ENCODE results near the gene KCNQ1.

KCNQ1 gene

DNA sequence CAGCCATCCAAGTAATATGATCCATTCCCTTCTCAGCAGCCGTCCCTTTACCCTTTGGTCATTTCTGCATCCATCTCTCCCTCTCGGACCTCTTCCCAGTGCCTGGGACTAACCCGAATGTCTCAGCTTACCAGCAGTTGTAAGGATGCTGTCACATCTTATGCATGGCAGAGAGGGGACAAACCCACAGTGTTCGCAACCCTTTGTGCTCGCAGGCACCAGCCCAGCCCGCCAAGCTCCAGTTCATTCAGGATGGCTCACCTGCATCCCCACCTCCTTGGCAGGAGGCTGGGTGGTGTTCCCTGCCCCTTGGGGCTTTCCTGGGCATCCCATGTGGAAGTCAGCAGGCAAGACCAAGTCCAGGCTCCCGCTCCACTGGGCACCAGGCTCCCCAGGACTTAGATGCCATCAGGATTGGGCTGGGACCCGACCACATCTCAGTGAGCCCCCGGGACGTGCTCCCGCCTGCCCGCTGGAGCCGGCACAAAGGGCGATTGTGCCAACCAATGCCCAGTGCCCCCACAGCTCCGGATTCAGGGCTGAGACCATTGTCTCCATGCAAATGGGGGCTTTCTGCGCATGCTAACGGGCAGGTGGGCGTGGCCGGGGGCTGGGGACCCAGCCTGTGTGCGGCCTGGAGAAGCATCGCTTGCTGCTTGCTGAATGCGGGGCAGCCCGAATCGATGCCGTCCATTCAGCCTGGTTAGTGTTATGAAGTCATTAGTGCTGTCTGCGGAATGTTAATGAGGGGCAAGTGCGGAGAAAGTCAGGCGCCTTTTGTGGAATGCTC, 146.4 kb downstream of the KCNQ1 start:
- no peak overlapping the region for H3K4me3 ChIP-seq (ENCODE audit: low read length in 2 of 2)
- H3K27me3 ChIP-seq (ENCODE audit: control insufficient read depth in 1 of 2, insufficient read depth in 2 of 2, low read length in 2 of 2): no peaks in the 10 kb centered on the region
- H3K9me3 ChIP-seq (ENCODE audit: control insufficient read depth in 2 of 2, low read length in 2 of 2): no peaks in the 10 kb centered on the region
- H3K36me3 ChIP-seq (ENCODE audit: control insufficient read depth in 2 of 2, insufficient read depth in 2 of 2, low read length in 2 of 2): no peaks in the 10 kb centered on the region
- H3K9ac ChIP-seq (ENCODE audit: low read length in 2 of 2): no peak overlapping the region
- H3K27ac ChIP-seq (ENCODE audit: low read length): no peak overlapping the region
- no peaks in the 10 kb centered on the region for H3K4me1 ChIP-seq (ENCODE audit: control insufficient read depth, insufficient read depth, low read length)

DNA sequence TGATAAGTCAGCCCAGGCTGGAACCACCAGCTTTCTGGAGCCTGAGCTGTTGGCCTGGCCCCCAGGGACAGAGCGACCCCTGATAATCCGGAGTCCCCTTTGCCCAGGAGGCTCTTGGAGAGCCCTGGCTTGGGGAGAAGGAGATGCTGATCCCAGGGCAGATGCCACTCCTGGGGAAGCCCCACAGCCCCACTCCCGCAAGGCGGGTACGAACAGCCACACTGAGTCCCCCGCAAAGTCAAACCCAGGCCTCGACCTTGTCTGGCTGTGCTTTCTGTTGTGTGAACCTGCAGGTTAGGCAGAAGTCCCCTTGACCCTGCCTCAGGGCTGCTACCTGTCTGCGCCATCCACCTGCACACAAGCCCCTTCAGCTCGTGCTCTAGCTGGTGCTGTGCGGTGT, 147.0 kb downstream of the KCNQ1 start:
- no peaks in the 10 kb centered on the region for H3K9me3 ChIP-seq (ENCODE audit: control insufficient read depth in 2 of 2, low read length in 2 of 2)
- H3K27me3 ChIP-seq (ENCODE audit: control insufficient read depth in 1 of 2, insufficient read depth in 2 of 2, low read length in 2 of 2): no peaks in the 10 kb centered on the region
- no peaks in the 10 kb centered on the region for H3K36me3 ChIP-seq (ENCODE audit: control insufficient read depth in 2 of 2, insufficient read depth in 2 of 2, low read length in 2 of 2)
- no peak overlapping the region for H3K4me3 ChIP-seq (ENCODE audit: low read length in 2 of 2)
- H3K4me1 ChIP-seq (ENCODE audit: control insufficient read depth, insufficient read depth, low read length): no peaks in the 10 kb centered on the region
- no peak overlapping the region for H3K9ac ChIP-seq (ENCODE audit: low read length in 2 of 2)
- H3K27ac ChIP-seq (ENCODE audit: low read length): no peak overlapping the region

- Histone ChIP-seq H3K4me1 (ENCODE audit: control insufficient read depth, insufficient read depth, low read length) (no peaks in the 10 kb centered on the region), H3K27me3 (ENCODE audit: control insufficient read depth in 1 of 2, insufficient read depth in 2 of 2, low read length in 2 of 2) (no peaks in the 10 kb centered on the region), H3K27ac (ENCODE audit: low read length) (no peak overlapping the region), H3K9ac (ENCODE audit: low read length in 2 of 2) (no peak overlapping the region), H3K4me3 (ENCODE audit: low read length in 2 of 2) (no peak overlapping the region), H3K9me3 (ENCODE audit: control insufficient read depth in 2 of 2, low read length in 2 of 2) (no peaks in the 10 kb centered on the region), H3K36me3 (ENCODE audit: control insufficient read depth in 2 of 2, insufficient read depth in 2 of 2, low read length in 2 of 2) (no peaks in the 10 kb centered on the region)
Measured at GRCh38 chr11:2592559-2593392, 148.0 kb downstream of the KCNQ1 start.

GRCh38 chr11:2593393-2593950, 148.7 kb downstream of the KCNQ1 start:
- no peak overlapping the region for H3K27ac ChIP-seq (ENCODE audit: low read length)
- no peak overlapping the region for H3K9ac ChIP-seq (ENCODE audit: low read length in 2 of 2)
- peaks cover 2% of the 10 kb centered on the region in 2 donors for H3K9me3 ChIP-seq (ENCODE audit: control insufficient read depth in 2 of 2, low read length in 2 of 2)
- no peaks in the 10 kb centered on the region for H3K27me3 ChIP-seq (ENCODE audit: control insufficient read depth in 1 of 2, insufficient read depth in 2 of 2, low read length in 2 of 2)
- H3K4me1 ChIP-seq (ENCODE audit: control insufficient read depth, insufficient read depth, low read length): no peaks in the 10 kb centered on the region
- no peaks in the 10 kb centered on the region for H3K36me3 ChIP-seq (ENCODE audit: control insufficient read depth in 2 of 2, insufficient read depth in 2 of 2, low read length in 2 of 2)
- no peak overlapping the region for H3K4me3 ChIP-seq (ENCODE audit: low read length in 2 of 2)

DNA sequence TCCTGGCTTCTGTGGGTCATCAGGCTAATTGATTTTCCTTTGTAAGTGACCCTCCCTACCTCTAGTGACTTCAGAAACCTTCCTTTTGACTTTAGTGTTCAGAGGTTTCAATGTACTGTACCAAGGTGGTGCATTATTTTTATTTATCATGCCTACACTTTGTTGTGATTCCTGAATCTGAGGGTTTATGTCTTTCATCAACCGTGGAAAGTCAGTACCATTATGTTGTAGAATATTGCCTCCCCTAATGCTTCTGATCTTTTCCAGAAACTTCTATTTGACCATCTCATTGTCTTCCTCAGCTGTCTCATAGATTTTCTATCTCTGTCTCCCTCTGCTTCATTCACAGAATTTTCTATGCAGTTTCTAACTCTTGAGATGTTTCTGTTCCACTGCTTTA, 149.5 kb downstream of the KCNQ1 start:
- Histone ChIP-seq H3K4me3 (ENCODE audit: low read length in 2 of 2) (no peak overlapping the region), H3K36me3 (ENCODE audit: control insufficient read depth in 2 of 2, insufficient read depth in 2 of 2, low read length in 2 of 2) (no peaks in the 10 kb centered on the region), H3K9ac (ENCODE audit: low read length in 2 of 2) (no peak overlapping the region), H3K4me1 (ENCODE audit: control insufficient read depth, insufficient read depth, low read length) (no peaks in the 10 kb centered on the region), H3K27me3 (ENCODE audit: control insufficient read depth in 1 of 2, insufficient read depth in 2 of 2, low read length in 2 of 2) (no peaks in the 10 kb centered on the region), H3K27ac (ENCODE audit: low read length) (no peak overlapping the region), H3K9me3 (ENCODE audit: control insufficient read depth in 2 of 2, low read length in 2 of 2) (peaks cover 4 to 5% of the 10 kb centered on the region in 2 donors)

- no peaks in the 10 kb centered on the region for H3K36me3 ChIP-seq (ENCODE audit: control insufficient read depth in 2 of 2, insufficient read depth in 2 of 2, low read length in 2 of 2)
- H3K9ac ChIP-seq (ENCODE audit: low read length in 2 of 2): no peak overlapping the region
- H3K27me3 ChIP-seq (ENCODE audit: control insufficient read depth in 1 of 2, insufficient read depth in 2 of 2, low read length in 2 of 2): no peaks in the 10 kb centered on the region
- H3K4me3 ChIP-seq (ENCODE audit: low read length in 2 of 2): no peak overlapping the region
- H3K27ac ChIP-seq (ENCODE audit: low read length): no peak overlapping the region
- peaks cover 4 to 5% of the 10 kb centered on the region in 2 donors for H3K9me3 ChIP-seq (ENCODE audit: control insufficient read depth in 2 of 2, low read length in 2 of 2)
- H3K4me1 ChIP-seq (ENCODE audit: control insufficient read depth, insufficient read depth, low read length): no peaks in the 10 kb centered on the region
Measured at GRCh38 chr11:2595204-2595603, 150.4 kb downstream of the KCNQ1 start.

DNA sequence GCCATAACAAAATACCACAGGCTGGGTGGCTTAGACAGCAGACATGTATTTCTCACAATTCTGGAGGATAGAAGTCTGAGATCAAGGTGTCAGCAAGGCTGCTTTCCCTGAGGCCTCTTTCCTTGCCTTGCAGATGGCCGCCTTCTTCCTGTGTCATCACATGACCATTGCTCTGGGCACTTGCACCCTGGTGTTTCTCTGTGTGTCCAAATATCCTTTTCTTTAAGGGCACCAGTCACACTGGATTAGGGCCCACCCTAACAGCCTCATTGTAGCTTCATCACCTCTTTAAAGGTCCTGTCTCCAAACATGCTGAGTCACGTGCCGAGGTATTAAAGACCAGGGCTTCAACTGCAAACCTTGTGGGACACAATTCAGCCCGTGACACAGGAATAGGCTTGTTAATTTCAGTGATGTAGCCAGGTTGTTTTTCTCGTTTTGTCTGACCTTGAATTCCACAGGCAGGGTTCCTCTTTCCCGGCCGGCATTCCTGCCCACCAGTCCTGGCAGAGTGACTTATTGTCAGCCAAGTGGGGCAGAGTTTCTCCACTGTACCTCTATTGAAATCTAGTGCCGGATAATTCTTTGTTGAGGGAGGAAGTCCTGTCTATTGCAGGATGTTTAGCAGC, 154.9 kb downstream of the KCNQ1 start:
- Histone ChIP-seq H3K9ac (ENCODE audit: low read length in 2 of 2) (no peak overlapping the region), H3K27ac (ENCODE audit: low read length) (no peak overlapping the region), H3K4me3 (ENCODE audit: low read length in 2 of 2) (no peak overlapping the region), H3K9me3 (ENCODE audit: control insufficient read depth in 2 of 2, low read length in 2 of 2) (peaks cover 4 to 5% of the 10 kb centered on the region in 2 donors), H3K36me3 (ENCODE audit: control insufficient read depth in 2 of 2, insufficient read depth in 2 of 2, low read length in 2 of 2) (no peaks in the 10 kb centered on the region), H3K4me1 (ENCODE audit: control insufficient read depth, insufficient read depth, low read length) (no peaks in the 10 kb centered on the region), H3K27me3 (ENCODE audit: control insufficient read depth in 1 of 2, insufficient read depth in 2 of 2, low read length in 2 of 2) (no peaks in the 10 kb centered on the region)

DNA sequence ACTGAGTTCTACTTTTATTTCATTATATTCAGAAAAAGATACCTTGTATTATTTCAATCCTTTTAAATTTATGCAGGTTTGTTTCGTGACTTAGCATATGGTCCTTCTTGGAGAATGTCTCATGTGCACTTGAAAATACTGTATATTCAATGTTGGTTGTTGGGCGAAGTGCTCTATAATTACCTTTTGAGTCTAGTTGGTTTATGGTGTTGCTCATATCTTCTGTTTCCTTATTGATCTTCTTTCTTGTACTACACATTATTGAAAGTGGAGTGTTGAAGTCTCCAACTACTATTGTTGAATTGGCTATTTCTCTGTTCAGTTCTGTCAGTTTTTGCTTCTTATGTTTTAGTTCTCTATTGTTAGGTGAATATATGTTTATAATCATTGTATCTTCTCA, 164.5 kb downstream of the KCNQ1 start:
- Histone ChIP-seq H3K4me1 (ENCODE audit: control insufficient read depth, insufficient read depth, low read length) (no peaks in the 10 kb centered on the region), H3K9me3 (ENCODE audit: control insufficient read depth in 2 of 2, low read length in 2 of 2) (peaks cover 0 to 2% of the 10 kb centered on the region in 2 donors), H3K27me3 (ENCODE audit: control insufficient read depth in 1 of 2, insufficient read depth in 2 of 2, low read length in 2 of 2) (no peaks in the 10 kb centered on the region), H3K9ac (ENCODE audit: low read length in 2 of 2) (no peak overlapping the region), H3K27ac (ENCODE audit: low read length) (no peak overlapping the region), H3K4me3 (ENCODE audit: low read length in 2 of 2) (no peak overlapping the region), H3K36me3 (ENCODE audit: control insufficient read depth in 2 of 2, insufficient read depth in 2 of 2, low read length in 2 of 2) (no peaks in the 10 kb centered on the region)

- Histone ChIP-seq H3K36me3 (ENCODE audit: control insufficient read depth in 2 of 2, insufficient read depth in 2 of 2, low read length in 2 of 2) (no peaks in the 10 kb centered on the region), H3K9me3 (ENCODE audit: control insufficient read depth in 2 of 2, low read length in 2 of 2) (peaks cover 0 to 2% of the 10 kb centered on the region in 2 donors), H3K4me1 (ENCODE audit: control insufficient read depth, insufficient read depth, low read length) (no peaks in the 10 kb centered on the region), H3K27me3 (ENCODE audit: control insufficient read depth in 1 of 2, insufficient read depth in 2 of 2, low read length in 2 of 2) (no peaks in the 10 kb centered on the region), H3K9ac (ENCODE audit: low read length in 2 of 2) (no peak overlapping the region), H3K27ac (ENCODE audit: low read length) (no peak overlapping the region), H3K4me3 (ENCODE audit: low read length in 2 of 2) (no peak overlapping the region)
Measured at GRCh38 chr11:2612884-2613571, 168.2 kb downstream of the KCNQ1 start.

DNA sequence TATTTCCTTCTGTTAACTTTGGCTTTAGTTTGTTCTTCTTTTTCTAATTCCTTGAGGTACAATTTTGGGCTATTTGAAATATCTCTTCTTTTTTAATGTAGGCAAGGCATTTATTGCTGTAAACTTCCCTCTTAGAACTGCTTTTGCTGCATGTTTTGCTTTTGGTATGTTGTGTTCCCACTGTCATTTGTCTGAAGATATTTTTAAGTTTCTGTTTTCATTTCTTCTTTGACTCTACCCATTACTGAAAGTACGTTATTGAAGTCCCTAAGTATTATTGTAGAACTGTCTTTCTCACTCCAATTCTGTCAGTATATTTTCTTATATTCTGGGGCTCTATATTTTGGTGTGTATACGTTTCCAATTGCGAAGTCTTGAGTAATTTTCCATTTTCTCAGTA, 177.1 kb downstream of the KCNQ1 start:
- no peaks in the 10 kb centered on the region for H3K4me1 ChIP-seq (ENCODE audit: control insufficient read depth, insufficient read depth, low read length)
- no peaks in the 10 kb centered on the region for H3K9me3 ChIP-seq (ENCODE audit: control insufficient read depth in 2 of 2, low read length in 2 of 2)
- H3K36me3 ChIP-seq (ENCODE audit: control insufficient read depth in 2 of 2, insufficient read depth in 2 of 2, low read length in 2 of 2): no peaks in the 10 kb centered on the region
- no peak overlapping the region for H3K4me3 ChIP-seq (ENCODE audit: low read length in 2 of 2)
- H3K9ac ChIP-seq (ENCODE audit: low read length in 2 of 2): no peak overlapping the region
- no peaks in the 10 kb centered on the region for H3K27me3 ChIP-seq (ENCODE audit: control insufficient read depth in 1 of 2, insufficient read depth in 2 of 2, low read length in 2 of 2)
- H3K27ac ChIP-seq (ENCODE audit: low read length): no peak overlapping the region
